GM18870 (cell line): Measurements from ENCODE around the gene RYR1.

ENCODE experiments used
- ATAC-seq: cut with Tn5 transposase; IDR thresholded peaks from one replicate; pipeline ENCODE4 v1.9.1; 2021; ENCODE audit warnings: moderate library complexity; ENCODE audit not compliant: unreplicated experiment

Gene RYR1

DNA sequence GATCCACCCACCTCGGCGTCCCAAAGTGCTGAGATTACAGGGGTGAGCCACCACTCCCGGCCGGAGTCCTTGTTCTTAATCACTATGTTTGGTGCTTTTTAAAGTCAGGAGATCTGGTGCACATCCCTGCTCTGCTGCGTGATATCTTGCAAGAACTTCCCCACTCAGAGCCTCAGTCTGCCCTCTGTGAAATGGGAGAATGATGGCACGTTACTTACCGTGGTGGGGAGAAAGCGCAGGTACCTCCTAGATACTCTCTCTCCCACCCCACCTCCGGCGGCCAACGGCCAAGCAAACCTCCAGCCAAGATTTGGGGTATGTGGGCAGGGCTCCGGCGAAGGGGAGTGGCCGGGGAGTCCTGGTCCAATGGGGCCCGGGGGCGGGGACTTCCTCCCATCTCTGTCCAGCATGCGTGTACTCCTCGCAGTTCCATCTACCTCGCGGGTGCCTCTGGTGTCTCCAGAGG, at the start of gene RYR1:
Gene RYR1, plus strand, starts transcription at position 424 of the 466 bp plus-strand sequence. CDS start 139 bp downstream, outside the sequence.
- no peak for ATAC-seq

DNA sequence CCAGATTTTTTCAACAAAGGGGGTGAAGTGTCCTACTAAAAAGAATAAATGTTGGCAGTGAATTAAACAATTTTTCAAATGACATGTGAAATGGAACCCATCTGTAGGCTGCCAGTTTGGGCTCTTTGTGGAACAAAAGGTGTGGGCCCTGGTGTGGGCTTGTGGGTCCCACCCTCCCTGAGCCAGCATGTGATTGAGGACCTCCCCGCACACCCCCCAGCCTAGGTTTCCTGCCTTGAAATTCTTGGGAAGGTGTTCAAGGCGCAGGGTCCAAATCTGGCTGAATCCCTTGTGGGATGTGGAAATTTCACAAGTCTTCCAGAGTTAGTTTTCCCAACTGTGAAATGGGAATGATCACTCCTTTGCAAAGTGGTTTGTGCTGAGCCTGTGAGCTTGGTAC, 49.7 kb upstream of the RYR1 start:
- no peak for ATAC-seq

DNA sequence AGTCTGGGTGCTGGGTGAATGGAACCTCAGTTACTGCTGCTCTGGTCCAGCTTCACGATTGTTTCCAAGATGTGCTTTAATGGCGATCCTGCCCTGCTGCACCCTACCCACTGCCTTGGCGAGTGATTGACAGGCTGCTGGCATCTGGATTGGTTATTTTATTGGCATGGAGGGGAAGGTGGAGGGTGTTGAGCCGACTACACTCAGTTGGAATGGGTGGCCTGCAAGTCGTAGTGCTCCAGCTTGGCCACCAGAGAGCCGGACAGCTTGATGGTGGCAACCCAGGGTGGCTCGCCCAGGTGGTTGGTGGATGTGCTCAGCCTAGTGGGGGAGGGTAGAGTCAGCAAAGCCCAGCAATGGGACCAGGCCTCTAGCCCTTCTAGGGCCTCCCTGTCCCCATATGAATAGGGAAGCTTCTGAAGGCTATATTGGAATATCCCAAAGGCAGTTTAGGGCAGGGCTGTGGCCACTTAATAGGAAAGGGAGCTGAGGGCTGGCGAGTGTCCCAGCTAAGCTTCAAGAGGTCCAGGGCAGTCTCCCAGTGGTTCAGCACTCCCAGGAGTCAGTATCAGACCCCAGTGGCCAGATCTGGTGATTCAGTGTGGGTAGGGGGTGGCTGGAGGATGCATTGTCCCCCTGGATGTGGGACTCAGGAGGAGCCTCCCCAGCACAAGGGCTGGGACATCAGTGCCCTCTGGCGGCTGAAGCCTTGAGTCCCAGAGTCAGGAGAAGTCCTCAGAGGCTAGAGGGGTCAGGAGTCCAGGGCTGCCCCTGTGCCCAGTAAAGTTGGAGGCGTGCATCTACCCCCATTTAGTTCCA, 49.1 kb upstream of the RYR1 start:
- no peak for ATAC-seq

DNA sequence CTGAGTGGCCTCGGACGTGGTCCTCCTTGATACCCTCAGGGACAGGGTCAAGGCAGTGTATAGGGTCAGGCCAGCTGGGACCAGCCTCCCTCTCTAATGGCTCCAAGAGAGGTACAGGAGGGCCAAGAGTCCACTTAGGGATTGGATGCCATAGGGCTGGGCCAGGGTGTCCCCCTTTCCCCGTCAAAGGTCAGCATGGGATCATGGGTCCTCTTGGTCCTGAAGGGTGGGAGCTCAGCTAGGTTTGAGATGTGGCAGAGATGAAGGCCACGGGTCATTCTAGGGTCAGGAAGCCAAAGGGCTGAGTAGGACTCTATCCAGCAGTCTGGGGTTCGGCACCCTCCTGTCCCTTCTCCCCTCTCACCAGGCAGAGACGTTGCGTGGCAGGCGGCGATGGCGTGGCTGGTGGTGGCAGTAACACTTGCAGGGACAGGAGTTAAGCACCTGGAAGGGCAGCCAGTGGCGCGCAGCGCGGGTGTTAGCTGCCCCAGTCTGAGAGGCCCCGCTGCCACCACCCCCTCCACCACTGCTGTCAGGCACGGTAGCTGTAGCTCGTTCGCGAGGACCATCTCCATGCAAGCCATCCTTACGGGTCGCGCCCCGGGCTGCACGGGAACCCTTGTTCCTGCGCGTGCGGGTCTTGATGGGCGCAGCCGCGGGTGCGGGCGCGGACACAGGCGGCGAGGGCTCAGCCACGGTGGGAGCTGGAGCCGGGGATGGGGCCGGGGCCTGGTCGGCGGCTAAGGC, 48.3 kb upstream of the RYR1 start:
- ATAC-seq: no peak

DNA sequence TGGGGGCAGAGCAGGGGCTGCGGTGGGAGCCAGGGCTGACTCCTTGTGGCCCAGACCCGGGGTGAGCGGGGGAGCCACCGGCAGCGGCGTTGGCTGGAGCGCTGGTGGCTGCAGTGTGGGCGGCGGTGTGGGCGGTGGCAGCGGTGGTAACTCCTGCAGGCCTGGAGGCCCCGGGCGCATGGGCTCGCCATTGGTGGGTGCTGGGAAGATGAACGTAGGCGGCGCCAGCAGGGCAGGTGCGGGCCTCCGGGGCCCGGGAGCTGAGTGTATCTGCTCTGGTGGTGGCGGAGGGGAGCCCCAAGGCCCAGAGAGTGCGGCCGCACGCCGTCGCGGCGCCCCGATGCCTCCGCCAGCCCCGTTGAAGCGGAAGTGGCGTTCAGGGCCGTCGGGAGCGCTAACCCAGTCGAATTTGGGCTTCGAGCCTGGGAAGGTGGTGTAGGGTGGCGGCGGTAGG, 47.7 kb upstream of the RYR1 start:
- ATAC-seq: no peak

DNA sequence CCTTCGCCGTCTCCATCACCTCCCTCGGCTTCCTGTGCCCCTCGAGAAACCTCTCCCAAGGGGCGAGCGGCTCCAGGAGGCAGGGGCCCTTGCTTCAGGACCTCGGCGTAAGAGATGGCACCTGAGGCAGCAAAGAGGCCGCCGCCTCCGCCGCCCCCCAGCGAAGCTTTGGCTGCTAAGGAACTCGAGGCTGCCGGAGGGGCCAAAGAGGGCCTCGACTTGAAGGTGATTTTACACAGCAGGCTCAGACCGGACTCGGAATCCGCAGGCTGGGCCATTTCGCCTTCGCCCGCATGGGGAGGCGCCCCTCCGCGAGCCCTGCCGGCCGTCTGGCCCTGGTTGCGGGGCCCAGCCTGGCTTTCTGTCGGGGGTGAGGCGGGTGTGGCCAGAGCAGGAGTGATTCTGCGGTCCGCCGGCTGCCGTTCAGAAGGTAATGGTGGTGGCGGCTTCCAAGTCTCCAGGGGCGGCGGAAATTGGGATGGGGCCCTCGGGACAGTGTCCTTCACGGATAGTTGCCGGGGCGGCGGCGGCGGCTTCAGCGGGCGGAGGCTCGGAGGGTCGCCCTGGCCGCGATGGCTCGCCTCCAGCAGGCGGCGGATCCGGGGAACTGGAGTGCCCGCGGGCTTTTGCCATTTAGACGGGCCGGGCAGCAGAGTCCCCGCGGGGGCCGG, 47.1 kb upstream of the RYR1 start:
- no peak for ATAC-seq

DNA sequence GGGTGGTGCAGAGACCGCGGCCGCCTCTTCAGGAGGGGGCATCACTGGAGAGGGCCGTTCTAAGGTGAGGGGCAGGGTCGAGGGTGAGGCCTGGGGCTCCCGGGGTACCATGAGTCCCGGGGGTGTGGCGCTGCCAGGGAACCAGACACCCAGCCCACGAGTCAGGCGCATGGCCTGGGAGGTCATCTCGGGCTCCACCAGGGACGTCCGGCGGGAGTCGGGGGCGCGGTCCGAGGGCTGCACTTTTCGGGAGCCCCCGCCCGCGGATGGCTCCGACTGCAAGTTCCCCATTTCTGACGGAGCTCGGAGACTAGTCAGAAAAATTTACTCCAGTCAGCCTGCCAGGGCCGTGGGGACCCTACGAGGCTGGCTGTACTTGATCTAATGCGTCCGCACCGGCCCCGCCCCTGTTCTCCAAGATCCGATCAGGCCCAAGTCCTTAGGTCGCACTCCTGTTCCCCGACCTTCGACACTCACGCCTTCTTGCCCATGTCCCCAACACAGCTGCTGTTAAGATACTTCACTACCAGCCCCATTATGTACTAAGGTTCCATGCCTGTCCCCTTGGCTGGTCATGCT, 46.4 kb upstream of the RYR1 start:
- no peak for ATAC-seq

DNA sequence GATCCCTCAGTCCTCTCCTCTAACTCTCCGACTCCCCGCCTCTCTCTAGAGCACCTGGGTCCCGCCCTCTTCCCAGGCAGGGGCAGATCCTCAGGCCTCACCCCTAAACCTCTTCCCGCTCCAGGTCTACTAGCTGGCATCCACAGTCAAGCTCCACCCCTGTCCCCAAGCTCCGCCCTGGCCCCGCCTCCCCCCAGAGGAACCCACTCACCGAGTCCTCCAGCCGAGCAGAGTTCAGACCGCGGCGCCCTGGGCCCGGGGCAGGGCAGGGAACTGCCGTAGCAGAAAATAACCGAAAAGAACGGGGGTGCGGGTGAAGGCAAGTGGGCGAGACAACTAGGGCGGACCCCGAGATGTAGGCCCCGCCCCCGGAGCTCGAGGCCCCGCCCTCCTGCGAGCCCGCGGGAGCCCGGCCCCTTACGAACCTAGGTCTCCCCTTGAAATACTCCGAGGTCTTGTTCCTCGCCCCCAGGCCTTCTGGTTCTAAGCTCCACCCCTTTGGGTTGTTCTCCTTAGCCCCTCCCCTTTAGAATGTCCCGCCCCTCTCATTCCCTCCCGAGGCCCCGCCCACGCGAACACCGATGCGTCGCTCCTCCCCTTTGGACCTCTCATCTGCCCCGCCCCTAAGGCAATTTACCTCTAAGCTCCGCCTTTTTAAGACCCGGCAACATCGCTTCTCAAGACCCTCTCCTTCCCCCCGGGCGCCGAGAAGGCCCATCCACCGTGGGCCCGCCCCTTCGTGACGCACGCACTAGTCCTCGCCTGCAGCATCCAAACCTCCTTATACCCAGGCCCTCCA, 45.7 kb upstream of the RYR1 start, which contains the start of gene GGN:
Gene GGN, minus strand, starts transcription at position 485 of the 799 bp plus-strand sequence. CDS start 773 bp downstream, outside the sequence.
- no peak for ATAC-seq

DNA sequence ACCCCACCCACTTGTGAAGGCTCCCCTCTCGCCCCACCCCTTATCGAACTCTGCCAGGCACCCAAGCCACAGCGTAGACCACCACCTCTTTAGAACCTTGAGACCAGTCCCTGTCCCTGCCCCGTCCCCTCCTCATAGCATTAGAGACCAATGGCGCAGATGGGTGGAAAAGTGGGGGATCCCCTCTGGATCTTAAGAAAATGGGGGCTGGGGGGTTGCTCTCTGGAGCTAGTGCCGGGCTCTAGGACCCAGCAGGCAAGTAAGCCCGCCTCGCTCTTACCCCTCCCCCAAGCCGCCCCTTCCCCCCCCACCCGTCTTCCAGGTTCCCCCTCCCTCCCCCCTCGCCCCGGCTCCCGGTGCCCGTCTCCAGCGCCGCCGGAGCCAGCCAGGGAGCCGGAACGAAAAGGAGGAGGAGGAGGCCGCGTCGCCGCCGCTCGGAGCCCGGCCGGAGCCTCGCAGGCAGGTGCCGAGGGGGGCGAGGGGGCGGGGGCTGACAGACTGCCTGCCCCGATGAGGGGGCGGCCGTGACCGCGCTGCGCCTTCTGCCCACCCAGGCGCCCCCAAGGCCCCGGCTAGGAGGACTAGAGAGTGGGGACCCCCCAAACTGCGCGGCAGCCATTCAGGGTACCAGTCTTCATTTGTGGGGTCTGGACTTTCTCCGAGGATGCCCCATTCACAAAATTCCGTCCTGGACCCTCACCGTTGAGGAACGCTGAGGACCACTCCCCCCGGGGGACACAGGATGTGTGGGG, 45.0 kb upstream of the RYR1 start, which contains the start of gene SPRED3:
Gene SPRED3, plus strand, starts transcription at position 349 of the 752 bp plus-strand sequence. CDS start 1,606 bp downstream, outside the sequence.
- ATAC-seq: no peak

DNA sequence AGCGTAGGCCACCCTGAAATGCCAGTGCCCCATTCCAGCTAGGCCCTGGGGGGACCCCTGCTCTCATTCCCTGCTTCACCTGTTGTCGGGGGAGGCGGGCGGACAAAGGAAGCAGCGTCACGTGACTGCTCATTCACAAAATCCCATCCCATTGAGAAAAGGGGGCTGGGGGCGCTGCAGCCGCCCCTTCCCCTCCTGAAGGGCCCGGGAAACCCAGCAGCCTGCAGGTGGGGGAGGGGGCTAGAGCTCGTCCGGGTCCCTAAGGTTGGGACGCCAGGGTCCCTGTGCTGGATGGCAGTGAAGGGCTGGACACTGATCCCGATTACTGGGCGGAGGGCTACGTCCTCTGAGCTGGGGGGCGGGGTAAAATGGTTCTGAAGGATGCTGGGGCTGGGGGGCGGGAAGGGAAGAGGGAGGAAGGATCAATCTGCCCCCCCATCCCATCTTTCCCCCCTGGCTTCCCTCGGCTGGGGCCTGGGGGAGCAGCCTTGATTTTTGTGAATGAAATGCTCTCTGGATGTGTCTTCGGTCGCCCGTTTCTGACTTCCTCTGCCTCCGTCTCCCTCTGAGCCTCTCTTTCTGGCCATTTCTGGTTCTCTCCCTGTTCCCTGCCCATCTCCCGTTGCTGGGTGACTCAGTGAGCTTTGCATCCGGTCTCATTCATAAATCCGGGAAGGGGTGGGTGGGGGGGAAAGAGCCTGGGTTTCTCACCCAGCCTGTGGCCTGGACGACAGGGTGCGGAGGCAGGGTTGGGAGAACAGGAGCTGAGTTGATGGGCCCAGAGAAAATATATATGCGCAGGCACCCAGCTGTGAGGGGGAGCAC, 44.2 kb upstream of the RYR1 start:
- ATAC-seq: no peak

DNA sequence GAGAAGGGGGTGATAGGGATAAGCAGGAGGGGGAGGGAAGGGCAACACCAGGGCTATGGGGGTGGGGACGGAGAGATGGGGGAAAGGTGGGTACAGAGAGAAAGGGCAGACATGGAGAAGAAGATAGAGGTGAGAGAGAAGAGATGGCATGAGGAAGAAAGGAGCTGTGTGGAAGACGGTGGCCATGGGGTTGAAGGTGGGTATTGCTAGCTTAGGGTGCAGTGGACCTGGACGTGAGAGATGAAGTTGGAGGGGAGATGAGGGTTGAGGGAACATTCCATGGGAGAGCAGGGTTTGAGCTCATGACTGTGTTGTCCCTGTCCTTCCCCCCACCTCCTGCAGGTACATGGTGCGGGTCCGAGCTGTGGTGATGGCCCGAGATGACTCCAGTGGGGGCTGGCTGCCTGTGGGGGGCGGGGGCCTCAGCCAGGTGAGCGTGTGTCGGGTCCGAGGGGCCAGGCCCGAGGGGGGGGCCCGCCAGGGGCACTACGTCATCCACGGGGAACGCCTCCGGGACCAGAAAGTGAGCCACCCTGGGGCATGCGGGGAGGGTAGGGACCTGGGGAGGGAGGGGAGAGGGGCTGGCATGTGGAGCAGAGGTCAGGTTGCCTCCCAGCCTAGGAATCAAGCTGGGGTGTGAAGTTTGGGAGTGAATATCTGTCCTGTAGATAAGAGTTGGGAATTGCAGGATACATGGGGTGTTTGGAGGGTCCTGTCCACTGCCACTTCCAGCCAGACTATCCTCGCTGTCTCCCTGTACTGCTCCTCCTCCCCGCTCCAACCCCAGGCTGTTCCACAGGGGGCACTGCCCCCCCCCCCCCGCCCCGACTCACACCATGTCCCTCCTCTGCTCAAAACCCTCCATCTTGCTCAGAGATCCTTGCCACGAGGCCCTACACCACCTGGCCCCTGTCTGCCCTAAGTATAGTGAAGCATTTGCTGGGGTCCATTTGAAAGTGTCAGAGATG, 43.2 kb upstream of the RYR1 start:
- ATAC-seq: no peak

DNA sequence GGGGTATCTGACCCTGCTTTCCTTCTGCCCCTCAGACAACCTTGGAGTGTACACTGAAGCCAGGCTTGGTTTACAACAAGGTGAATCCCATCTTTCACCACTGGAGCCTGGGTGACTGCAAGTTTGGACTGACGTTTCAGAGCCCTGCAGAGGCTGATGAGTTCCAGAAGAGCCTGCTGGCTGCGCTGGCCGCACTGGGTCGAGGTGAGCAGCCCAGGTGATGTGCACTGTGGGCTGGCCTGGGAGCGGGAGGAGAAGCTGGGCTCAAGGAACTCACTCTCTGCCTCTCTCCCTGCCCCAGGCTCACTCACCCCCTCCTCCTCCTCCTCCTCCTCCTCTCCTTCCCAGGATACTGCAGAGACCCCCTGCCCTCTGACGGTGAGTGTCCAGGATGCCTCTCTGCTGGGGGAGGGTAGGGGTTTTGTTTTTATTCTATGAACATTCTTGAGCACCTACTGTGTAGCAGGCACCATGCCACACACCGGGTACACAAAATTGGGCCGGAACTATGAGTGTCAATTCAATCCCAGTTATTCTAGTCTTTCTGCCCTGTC, 41.5 kb upstream of the RYR1 start:
- ATAC-seq: no peak

DNA sequence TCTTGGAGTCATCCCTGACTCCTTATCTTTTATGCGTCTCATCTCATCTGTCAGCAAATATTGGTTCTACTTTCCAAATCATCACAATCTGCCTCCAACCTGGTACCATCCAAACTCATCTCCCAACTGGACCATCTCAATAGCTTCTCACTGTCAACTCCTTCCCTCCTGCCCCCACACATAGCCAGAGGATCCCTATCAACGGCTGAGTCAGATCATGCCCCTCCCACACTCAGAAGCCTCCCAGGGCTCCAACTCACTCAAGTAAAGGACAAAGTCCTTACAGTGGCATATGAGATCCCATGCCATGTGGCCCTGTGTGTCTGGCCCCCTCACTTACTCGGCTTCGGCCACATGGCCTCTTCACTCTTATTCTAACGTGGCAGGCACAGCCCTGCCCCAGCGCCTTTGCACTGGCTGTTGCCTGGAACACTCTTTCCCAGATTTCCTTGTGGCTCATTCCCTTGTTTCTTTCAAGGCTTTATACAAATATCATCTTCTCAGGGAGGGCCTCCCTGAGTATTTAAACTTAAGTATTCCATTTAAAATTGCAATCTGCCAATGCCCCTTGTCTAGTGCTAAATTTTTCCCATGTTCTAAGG, 40.7 kb upstream of the RYR1 start:
- ATAC-seq: no peak

DNA sequence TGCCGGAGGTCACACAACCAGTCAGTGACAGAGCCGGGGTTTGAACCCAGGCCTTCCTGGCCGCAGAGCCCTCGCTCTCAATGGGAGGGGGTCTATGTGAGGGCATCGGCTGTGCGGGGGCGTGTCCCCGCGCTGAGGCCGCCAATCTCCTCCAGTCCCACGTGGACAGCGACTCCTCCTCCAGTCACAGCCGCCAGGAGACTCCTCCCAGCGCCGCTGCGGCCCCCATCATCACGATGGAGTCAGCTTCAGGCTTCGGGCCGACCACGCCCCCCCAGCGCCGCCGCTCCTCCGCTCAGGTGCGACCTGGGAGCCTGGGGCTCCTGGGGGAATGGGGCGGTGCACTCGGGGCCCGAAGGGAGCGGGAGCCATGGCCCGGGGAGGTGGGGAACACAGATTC, 39.0 kb upstream of the RYR1 start:
- ATAC-seq: no peak

DNA sequence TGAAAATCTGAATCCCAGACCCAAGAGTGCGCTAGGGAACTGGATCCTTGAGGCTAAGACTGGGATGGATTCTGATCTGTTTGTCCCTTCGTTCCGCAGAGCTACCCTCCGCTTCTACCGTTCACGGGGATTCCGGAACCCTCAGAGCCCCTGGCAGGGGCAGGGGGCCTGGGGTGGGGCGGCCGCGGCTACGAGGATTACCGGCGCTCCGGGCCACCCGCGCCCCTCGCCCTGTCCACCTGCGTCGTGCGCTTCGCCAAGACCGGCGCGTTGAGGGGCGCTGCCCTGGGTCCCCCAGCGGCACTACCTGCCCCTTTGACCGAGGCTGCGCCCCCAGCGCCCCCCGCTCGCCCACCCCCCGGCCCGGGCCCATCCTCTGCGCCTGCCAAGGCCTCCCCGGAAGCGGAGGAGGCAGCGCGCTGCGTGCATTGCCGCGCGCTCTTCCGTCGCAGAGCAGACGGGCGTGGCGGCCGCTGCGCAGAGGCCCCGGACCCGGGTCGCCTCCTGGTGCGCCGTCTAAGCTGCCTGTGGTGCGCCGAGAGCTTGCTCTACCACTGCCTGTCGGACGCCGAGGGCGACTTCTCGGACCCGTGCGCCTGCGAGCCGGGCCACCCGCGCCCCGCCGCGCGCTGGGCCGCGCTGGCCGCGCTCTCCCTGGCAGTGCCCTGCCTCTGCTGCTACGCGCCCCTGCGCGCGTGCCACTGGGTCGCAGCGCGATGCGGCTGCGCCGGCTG, 37.9 kb upstream of the RYR1 start:
- no peak for ATAC-seq

DNA sequence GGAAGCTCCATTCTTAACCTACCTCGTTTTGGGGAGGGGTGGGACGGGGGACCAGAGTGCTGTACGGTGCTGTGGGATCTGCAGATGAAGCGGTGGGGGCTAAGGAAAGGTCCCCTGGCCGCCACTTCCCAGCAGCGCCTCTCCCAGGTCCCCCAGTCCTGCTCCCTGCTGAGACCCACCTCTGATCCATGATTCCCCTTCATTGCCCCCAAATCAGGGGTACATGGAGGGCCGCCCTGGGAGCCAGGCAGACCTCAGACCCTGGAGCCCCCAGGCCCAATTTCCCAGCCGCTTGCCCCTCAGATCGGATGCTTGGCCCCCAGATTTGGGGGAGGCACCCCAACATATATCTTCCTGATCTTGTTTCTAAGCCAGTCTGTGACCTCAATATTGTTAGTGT, 34.4 kb upstream of the RYR1 start:
- ATAC-seq: no peak
